DMS53 treated with DMSO at 0.1 percent for 48 hours (cell line): ENCODE measurements around the gene MOCOS.

Experiments used
- DNase-seq: peaks from one replicate; lab custom pipeline; 2025; ENCODE audit not compliant: unreplicated experiment; lab: John Stamatoyannopoulos, UW

MOCOS gene

DNA sequence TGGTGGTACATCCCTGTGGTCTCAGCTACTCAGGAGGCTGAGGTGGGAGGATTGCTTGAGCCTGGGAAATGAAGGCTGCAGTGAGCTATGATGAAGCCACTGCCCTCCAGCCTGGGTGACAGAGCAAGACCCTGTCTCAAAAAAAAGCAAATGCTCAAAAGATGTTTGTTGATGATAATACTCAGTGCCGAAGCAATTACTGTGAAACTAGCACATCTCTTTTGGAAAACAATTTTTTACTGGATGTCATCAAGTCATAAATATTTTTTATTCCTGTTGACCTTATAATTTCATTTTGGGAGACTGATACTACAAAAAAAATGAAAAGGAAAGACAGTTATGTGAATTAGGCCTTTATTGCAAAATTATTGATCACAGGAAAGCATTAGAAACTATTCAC is 75.7 kb downstream of the MOCOS start:
- DNase-seq, result no peak

DNA sequence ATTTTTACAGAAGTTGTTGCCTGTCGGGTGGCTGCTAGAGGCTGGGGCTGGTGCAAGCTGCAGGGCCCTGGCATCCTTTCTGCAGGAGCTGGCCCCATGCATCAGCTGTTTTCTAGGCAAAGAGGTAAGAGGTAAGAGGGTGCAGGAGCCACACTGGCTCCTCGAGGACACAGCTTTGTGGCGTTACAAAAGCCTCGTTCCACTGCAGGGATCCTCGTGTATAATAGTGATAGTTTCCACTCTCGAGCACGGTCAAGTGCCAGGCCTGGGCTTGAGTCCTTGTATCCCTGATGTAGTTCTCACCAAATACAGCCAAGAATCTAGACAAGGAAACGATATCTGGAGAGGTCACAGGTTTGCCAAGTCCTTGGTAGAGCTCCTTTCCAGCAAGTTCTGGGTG is 77.0 kb downstream of the MOCOS start:
- DNase-seq, result no peak

DNA sequence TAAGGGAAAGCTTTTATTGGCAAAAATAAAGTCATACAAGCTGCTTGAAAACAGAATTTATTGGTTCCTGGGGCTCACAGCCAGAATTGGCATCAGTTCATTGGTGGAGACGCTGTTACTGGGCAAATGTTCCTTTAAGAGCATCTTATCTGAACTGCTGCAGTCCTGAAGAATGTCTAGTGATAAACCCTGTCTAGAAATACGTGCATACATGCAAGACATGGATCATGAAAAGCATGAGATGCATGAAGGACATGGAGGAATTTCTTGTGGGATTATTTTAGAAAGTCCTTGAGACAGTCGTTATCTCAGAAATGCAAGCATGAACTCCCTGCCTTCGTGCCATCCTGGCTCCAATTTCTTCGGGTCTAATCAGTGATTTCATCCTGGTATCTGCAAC is 77.7 kb downstream of the MOCOS start:
- DNase-seq, result no peak

DNA sequence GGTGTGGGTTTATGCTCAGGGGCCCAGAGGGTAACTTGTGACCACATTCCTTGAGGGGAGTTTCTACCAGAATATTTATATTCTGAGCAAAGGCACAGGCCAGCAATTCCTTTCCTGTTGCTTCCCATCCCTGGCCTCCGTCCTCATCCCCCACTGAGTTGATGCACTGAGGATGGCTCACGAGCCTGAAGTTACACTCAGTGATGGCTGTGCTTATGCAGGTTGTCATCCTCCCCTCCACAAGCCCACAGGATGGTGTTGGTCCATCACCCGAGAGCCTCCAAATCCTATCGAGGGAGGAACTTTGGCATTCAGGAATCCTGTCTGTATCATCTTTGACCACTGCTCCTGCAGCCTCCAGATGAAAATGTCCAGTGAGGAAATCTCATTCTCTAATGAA is 81.9 kb downstream of the MOCOS start:
- DNase-seq, result no peak

DNA sequence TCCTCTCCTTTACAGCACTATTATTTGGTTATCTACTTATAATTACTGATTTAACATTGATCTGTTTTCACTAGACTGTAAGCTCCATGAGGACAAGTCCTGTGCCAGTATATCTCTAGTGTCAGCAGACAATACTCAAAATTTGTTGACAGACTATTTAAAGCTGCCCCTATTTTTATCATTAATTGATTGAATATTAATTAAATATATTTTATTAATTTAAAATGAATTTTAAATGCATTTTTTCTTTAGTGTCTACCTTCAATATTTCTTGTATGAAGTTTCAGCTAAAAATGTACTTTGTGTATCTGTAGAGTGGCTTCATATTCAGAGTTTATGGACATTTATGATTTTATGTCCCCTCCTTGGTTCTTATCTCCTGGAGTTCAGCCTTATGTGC is 83.9 kb downstream of the MOCOS start:
- DNase-seq, result no peak

DNA sequence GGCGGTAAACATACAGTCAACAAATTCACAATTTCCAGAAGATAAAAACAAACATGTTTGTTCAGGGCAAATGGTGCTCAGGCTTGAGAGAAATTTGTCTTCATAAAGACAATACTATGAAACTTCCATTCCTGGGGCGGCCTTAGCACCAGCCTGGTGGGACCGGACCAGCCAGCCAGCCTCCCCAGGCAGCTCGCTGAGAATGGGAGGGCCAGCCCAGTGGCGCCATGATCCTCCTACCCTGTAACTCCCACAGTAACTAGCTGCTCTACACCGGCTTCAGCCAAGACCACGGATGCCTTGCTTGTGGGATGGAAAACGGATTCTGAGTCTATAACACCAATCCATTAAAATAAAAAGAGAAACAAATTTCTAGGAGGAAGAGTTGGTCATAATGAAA is 86.0 kb downstream of the MOCOS start:
- no peak for DNase-seq

DNA sequence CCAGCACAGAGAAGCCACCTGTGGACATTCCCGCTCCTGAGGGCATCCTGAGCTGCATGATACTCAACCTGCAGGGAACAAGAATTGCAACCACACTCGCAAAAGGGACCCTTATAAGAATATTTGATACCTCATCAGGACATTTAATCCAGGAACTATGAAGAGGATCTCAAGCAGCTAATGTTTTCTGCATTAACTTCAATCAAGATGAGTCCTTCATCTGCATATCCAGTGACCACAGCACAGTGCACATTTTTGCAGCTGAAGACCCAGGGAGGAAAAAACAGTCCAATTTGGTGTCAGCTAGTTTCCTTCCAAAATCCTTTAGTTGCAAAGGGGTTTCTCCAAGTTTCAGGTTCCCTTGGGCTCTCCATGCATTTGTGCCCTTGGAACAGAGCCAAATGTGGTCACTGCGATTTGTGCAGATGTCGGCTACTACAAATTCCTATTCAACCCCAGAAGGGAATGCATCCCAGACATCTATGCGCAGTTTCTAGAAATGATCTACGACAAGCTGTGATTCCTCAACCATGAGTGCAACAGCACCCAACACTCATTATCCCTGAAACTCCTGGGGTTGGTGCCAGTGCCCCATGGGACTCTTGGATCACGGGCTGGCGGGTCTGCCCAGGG is 86.9 kb downstream of the MOCOS start:
- DNase-seq, result no peak

DNA sequence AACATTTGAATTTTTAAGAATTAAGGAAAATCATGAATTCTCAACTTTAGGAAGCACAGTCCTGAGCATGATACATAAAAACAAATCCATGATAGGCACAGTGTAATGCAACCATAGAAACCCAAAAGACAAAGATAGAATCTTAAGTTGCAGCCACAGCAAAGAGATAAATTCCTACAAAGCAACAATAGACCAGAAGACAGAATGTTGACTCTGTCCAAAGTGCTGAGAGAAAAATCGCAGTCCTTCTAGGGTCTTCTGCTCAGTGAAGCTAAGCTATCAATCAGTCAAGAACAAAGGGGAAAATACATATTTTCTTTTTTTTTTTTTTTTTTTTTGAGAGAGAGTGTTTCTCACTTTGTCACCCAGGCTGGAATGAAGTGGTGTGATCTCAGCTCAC is 88.3 kb downstream of the MOCOS start:
- no peak for DNase-seq

DNA sequence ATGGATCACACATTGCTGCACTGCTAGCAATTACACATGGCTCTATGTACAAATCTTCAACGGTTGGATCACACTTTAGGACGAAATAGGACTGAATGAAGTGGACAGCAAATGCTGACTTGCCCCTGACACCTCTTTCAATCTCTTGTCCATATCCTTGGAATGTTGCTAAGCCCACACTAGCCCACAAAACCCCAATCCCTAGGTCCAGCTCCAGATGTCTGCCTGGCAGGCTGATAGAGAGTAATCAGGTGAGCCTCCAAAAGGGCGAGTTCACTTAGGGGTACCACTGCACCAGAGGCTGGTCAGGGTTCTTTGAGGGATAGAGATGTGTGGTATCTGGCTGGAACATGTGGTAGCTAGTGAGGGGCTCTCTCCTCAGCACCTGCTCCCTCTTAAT is 91.7 kb downstream of the MOCOS start:
- DNase-seq, result no peak

DNA sequence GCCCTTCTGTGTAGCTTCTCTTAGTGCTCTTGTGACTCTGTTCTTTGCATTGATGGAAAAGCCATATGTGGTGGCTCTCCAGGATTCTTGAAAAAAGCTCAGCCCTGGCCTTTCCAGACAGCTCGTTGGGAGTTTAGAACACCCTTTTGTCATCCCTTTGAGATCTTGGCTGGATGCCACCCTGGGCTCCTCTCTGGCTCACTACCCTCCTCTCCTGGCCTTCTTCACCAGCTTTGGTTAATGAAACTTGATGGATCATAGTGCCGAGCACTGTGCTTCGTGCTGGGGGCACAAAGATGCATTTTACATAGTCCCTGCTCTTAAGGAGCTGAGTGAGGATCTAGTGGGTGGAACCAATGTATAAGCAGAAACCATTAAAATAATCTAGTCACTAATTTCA is 94.6 kb downstream of the MOCOS start:
- no peak for DNase-seq

DNA sequence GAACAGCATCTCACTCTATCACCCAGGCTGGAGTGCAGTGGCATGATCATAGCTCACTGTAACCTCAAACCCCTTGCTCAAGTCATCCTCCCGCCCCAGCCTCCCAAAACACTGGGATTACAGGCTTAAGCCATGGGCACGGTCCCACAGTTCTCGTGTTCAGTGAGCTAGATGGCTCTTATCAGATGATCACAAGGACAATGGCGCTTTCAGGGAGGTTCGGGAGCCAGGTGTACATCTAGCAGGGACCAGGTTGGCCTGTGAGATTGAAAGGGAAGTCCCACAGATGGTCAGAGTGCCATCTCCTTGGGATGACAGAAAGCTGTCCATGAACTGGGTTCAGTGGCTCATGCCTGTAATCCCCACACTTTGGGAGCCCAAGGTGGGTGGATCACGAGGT is 96.2 kb downstream of the MOCOS start:
- DNase-seq, result no peak

DNA sequence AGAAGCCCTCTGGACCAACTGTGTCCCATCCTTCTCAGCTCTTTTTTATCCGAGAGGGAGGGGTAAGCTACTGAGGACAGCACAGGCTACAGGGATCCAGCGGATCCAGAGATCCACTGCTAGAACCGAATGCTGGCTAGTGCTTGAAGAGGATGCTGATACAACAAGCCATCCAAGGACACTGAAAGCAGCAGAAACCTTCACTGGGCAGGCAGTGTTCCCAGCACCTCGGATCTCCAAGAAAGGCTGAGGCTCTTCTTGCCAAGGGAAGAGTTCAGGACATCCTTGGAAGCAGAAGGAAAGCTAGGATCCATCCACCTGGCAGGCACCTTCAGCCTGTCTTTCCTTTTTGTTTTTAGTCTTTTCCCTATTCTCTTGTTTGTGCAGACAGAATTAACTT is 97.0 kb downstream of the MOCOS start:
- DNase-seq, result no peak

DNA sequence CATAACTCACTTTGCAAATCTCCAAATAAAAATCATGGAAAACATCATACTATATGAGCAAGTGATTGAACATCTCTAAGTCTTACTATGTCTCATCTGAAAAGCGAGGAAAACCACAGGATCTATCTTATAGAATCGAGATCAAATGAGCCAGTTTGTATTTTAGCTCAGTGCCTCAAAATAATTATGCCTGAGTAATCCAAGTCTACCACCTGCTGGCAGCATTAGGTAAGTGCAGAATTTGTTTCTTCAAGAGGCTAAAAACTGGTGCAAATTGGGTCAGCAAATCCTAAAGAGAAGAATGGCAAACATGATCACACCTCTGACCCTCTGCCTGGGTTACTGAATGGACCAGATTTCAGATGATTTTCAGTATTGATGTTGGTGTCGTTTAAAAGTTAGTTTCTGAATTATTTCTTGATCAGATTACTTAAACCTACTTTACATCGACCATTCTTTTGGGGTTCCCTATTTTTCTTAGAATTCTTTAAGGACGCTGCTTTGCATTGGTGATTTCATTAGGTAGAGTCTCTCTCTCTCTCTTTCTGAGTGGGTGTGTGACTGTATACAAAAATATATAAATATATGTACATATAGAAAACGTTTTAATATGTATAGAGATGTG is 97.5 kb downstream of the MOCOS start:
- peak; percentile 80 for DNase-seq

DNA sequence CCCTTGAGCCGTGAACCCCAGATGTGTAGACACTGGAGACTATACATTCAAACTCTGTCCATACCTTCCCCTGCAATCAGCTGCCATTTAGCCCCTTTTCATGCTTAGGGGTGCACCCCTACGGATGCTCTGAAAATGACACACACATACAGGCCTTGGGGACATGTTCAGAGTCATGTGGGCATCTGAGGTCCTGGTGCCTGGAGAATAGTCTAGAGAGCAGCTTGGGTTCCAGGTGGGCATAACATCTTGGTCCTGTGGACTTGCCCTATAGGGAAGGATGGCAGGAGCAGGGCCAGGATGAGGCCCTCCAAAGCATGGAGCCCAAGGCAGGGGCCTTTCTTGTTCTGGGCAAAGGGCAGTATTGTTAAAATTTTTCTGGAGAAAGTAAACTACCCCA is 100.4 kb downstream of the MOCOS start:
- DNase-seq, result no peak

DNA sequence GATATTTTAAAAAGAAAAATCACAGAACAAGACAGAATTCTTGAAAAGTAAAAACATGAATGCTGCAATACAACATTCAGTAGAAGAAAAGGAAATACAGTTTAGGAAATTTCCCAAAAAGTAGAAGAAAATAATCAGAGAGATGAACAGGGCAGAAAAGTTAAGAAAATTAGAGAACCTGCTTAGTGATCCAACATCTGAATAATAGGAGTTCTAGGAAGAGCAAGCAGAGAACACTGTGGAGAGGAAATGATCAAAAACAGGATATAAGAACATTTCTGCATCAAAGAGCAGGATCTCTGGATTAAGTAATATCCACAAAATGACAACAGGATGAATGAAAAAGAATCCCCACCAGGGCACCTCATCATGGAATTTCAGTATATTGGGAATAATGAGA is 101.4 kb downstream of the MOCOS start:
- DNase-seq, result no peak

DNA sequence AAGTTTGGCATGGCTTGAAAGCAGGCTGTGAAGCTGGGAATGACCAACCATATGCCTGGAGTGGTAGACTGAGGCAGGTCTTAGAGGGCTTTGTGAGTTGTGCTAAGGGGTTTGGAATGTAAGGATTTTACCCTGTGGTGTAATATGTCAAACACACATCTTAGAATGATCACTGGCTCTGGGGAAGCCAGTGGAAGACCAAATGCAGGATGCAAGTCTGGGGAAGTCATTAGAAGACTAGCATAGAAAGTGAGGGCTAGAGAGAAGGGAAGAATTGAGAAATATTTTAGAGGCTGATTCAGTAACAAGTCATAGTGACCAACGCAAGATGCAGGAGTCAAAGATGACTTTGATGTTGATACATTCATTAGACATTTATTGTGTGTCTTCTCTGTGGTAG is 106.7 kb downstream of the MOCOS start:
- no peak for DNase-seq

DNA sequence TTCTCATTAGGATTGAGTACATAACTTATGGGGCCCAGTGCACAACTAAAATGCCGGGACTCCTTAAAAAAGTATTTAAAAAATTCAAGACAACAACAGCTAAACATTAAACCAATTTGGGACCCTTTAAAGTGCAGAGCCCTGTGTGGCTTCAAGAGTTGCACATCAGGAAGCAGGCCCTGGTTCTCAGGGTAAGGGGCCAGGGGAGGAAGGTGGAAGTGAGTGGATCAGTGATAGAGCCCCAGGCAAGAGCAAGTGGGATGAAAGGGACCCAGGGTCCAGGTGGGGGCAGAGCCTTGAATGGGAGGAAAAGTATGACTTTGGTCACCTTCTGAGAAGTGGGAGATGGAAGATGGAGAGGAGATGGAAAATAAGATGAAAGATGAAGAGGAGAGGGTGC is 107.9 kb downstream of the MOCOS start:
- no peak for DNase-seq

DNA sequence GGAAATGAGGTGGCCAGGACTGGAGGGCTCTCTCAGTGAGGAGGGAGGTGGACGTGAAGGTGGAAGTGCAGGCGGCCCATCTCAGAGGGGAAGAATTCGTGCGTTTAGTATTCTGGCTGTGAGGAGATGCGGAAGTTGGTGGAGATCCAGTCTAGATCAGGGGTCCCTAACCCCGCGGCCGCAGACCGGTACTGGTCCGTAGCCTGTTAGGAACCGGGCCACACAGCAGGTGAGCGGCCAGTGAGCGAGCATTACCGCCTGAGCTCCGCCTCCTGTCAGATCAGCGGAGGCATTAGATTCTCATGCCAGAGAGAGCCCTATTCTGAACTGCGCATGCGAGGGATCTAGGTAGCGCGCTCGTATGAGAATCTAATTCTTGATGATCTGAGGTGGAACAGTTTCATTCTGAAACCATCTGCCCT is 108.6 kb downstream of the MOCOS start:
- peak; percentile 67 for DNase-seq

DNA sequence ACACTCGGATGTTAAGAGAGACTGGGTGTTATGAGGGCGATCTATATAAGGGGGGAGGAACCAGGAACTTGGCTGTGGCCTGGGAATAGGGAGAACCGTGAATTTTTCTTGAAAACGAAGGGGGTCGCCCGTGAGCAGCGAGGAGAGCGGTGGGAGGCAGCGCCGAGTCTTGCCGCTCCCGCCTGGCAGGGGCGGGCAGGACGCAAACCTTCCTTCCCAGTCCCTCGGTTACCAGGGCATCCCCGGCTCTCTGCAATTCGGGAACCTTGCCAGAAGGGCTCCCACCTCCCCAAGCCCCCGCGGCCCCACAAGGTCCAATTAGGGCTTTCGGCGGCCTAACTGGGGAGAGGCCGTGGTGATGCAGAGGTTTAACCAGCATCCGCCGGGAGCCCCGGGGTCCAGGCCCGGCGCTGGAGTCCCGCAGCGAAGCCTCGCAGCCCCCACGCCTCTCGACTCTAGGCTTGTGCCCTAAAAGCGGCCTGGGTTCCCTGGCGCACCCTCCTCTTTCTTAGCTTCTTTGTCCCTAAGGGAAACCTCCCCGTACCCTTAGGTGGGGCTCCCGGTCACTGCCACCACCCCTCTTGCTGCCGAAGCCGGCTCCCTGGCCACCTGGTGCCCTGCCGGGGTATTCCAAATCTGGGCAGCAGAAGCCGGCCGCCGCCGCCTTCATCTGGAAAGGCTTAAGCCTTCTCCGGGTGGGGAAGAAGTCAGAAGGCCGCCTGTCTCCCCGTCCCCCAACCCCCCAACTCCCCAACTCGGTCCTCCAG is 109.5 kb downstream of the MOCOS start:
- peak; percentile 85 for DNase-seq

DNA sequence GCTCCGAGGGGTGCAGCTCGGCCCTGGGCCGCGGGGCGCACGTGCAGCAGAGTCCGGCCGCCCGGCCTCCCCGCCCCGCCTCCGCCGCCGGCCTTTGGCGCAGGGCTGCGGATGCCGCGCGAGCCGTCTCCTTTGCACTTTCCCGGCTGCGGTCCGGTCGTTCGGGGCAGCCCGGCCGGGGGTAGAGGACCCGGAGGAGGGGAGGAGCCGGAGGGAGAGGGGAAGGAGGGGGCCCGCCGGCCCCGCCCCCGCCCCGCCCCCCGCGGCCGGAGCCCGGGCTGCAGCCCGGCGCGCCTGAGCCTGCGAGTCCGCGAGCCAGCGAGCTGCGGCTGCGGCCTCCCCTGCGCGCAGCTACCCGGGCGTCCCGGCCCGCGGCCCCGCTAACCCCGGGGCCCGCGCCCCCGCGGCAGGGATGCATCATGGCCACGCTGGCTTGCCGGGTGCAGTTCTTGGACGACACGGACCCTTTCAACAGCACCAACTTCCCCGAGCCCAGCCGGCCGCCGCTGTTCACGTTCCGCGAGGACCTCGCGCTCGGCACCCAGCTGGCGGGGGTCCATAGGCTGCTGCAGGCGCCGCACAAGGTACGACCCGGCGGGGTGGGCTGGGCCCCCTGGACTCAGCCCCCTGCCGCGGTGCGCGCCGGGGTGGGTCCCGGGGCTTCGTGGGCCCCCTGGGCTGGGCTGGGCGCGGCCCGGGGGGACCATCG is 110.3 kb downstream of the MOCOS start, which contains the start of gene FHOD3:
Gene FHOD3 (plus strand): TSS at position 297 of the 709 bp plus-strand sequence. CDS start 123 bp downstream, at position 420.
- peak; percentile 72 for DNase-seq

DNA sequence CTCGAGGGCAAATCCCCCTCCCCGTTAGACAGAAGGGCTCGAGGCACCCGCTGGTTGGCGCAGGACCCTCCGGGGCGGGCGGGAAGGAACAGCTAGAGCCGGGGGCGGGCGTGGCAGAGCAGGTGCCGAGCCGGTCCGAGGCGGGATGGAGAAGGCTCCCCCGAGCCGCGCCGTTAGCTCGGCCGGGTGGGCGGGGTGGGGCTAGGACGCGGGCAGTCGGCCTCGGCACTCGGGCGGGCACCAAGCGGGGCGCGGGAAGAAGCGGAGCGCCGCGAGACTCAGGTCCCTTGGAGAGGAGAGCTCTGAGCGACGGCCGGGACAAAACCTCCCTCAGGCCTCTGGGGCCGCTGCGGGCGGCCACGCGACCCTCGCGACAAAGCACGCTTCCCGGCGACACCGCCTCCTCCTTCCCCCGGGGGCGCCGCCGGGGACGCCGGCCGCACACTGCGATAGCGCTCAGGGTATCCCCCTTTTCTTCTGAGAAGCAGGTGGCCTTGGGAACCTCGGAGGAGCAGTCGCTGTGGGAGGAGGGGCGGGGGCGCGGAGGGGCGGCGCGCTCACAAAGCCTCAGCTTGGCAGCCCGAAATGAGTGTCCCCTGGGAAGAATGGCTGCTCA is 110.9 kb downstream of the MOCOS start:
- no peak for DNase-seq
